Activated naive CD8-positive, alpha-beta T cell treated with anti-CD3 and anti-CD28 coated beads, Interleukin-2, amount 10 ng/mL, durations not matched to agents 7 days and 5 days (primary cell): ENCODE results near the gene HDHD2. TPM values are rescaled to one million over a fixed set of nuclear protein-coding genes. Genes with fewer than 3 reads are reported as not detected.
"Not testable (repeated sequence)": the region's sequence is repeated elsewhere in the genome, so short reads cannot be mapped to it uniquely, and the experiment has no call there.

Source experiments
- ATAC-seq: fragments of 150-1000 bp; cut with Tn5 transposase; one replicate; pipeline ENCODE4 v1.10.0; 2021; ENCODE audit warnings: low read depth, moderate library complexity
- POLR2A ChIA-PET: fragments of 350-600 bp; sonication (Branson Sonifier 250); formaldehyde crosslinking; loops from one replicate; lab custom pipeline; 2021; ENCODE audit warnings: antibody characterized with exemption; lab: Charles Lee
- DNase-seq: peaks from one replicate; pipeline ENCODE4 v3.0.0; 2021
- H3K27ac Mint-ChIP-seq: one replicate; pipeline ENCODE4 v1.8.0; 2022; ENCODE audit warnings: mild to moderate bottlenecking, mixed read lengths
- H3K27me3 Mint-ChIP-seq: one replicate; pipeline ENCODE4 v1.8.0; 2022; ENCODE audit warnings: mild to moderate bottlenecking, moderate library complexity, mixed read lengths
- H3K36me3 Mint-ChIP-seq: one replicate; pipeline ENCODE4 v1.8.0; 2021; ENCODE audit warnings: mild to moderate bottlenecking, mixed read lengths
- H3K4me1 Mint-ChIP-seq: one replicate; pipeline ENCODE4 v1.8.0; 2021; ENCODE audit warnings: mixed read lengths
- H3K4me3 Mint-ChIP-seq: one replicate; pipeline ENCODE4 v1.8.0; 2022; ENCODE audit warnings: mild to moderate bottlenecking, moderate library complexity, mixed read lengths
- H3K9me3 Mint-ChIP-seq: one replicate; pipeline ENCODE4 v1.8.0; 2021; ENCODE audit warnings: mixed read lengths
- total RNA-seq, 2 experiments: library from RNA; stranded (reverse); gene quantifications; one replicate each; pipeline ENCODE4 v1.2.3, GENCODE V29; 2021

HDHD2 gene, protein sequence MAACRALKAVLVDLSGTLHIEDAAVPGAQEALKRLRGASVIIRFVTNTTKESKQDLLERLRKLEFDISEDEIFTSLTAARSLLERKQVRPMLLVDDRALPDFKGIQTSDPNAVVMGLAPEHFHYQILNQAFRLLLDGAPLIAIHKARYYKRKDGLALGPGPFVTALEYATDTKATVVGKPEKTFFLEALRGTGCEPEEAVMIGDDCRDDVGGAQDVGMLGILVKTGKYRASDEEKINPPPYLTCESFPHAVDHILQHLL
- total RNA-seq, result 10 to 100 TPM; 37.6 to 42.2 TPM

DNA sequence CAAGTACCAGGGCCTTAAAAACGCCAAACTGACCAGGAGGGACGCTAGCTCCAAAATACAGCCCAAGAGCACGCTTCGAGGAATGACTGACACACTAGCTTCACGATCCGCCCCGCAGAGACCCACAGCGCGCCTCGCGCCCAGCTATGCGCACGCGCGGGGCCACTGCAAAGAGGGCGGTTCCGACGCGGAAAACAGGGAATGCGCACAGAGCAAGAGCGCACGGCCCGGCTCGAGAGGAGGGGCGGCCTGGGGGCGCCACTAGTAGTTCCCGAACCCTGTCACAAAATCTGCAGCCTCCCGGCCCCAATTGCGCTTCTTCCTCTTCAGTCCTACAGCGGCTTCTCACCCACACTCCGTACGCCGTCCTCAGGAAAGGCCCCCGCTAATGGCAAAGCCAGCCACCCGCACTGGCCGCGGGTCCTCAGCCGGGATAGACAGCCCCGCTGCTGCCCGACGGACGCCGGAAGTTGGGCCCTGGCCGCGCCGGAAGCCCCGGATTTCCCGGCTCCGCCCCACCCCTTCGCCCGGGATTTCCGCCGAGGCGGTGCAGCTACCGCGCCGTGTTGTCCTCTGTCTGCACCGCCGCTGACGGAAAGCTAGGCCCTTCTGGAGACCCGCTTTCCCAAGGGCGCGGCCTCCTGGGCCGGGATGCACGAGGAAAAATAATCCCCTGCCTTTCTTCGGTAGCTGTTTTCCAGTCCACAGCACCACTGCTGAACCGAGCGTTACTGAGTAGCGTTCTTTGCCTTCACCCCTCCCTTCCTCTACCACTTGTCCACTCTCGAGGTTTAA, at the start of gene HDHD2:
TSS of gene HDHD2 (minus strand) at position 472 of the 795 bp plus-strand sequence. CDS start 14,061 bp downstream, outside the sequence.
- no peaks in the 10 kb centered on the region for H3K9me3 Mint-ChIP-seq
- peaks cover 12% of the 10 kb centered on the region for H3K36me3 Mint-ChIP-seq
- POLR2A ChIA-PET, result interaction anchor here (1.0 to 1.8 kb wide), 4 partner anchors 15 to 22 kb away, joined by 3 to 5 read pairs (median 3); no protein-coding TSS in a partner anchor
- H3K27me3 Mint-ChIP-seq, result no peaks in the 10 kb centered on the region
- peak within 1 kb of the TSS; percentile 88 for H3K27ac Mint-ChIP-seq
- ATAC-seq (peak; percentile 88), DNase-seq (peak; percentile 82)
- H3K4me3 Mint-ChIP-seq, result peak within 1 kb of the TSS; percentile 95
- peaks cover 32% of the 10 kb centered on the region for H3K4me1 Mint-ChIP-seq

DNA sequence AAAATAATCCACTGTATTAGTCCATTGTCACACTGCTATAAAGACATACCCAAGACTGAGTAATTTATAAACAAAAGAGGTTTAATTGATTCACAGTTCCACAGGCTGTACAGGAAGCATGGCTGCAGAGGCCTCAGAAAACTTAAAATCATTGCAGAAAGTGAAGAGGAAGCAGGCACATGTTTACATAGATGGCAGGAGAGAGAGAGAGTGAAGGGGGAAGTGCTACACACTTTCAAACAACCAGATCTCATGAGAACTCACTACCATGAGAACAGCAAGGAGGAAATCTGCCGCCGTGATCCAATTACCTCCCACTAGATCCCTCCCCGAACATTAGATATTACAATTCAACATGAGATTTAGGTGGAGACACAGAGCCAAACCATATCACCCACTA, 45.7 kb upstream of the HDHD2 start:
- H3K27ac Mint-ChIP-seq, H3K4me3 Mint-ChIP-seq, ATAC-seq, POLR2A ChIA-PET, H3K9me3 Mint-ChIP-seq, H3K36me3 Mint-ChIP-seq, H3K4me1 Mint-ChIP-seq, DNase-seq: not testable (repeated sequence)
- H3K27me3 Mint-ChIP-seq, result peaks cover 42% of the 10 kb centered on the region

DNA sequence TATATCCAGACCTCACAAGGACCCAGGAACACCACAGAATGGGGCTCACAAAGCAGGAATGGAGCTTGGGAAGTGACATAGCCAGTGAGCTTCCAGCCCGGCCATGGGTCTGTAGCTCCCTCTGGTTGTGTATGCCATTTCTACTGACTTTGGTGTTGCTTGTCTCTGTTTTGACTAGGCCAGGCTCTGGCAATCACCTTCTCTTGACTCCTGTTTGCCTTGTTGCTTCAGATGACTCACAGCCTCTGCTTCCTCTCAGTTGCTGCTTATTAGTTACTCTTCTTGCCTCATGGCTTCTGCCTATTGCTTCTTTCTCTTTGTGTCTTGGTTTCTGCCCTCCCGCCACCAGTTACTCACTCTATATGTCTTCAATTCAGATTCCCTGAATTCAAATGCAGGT, 41.7 kb upstream of the HDHD2 start:
- Mint-ChIP-seq H3K9me3 (peaks cover 3% of the 10 kb centered on the region), H3K27me3 (peaks cover 38% of the 10 kb centered on the region), H3K4me1 (peaks cover 1% of the 10 kb centered on the region), H3K36me3 (no peaks in the 10 kb centered on the region), H3K4me3 (no peak overlapping the region), H3K27ac (no peak overlapping the region)
- no peak for ATAC-seq
- POLR2A ChIA-PET, result no interaction called here
- no peak for DNase-seq

DNA sequence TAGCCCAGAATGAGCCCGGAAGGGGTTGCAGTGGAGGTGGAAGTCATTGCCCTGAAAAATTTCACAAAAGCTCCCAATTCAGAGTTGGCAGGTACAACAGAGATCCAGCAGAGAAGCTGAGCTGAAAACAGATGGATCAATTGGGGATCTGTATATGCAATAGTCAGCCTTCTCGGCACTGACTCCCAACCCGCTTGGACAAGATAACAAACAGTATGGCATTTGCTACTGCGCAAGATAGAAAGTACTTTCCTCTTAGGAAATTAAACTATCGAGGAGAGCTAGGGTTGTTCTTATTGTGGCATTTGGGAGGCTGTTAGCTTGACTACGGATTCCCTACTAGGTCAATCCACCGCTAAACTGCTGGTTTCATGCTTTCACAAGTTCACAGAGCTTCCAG, 37.4 kb upstream of the HDHD2 start:
- POLR2A ChIA-PET, result no interaction called here
- Mint-ChIP-seq H3K4me3 (no peak overlapping the region), H3K9me3 (peaks cover 17% of the 10 kb centered on the region), H3K27me3 (peaks cover 26% of the 10 kb centered on the region), H3K36me3 (peaks cover 3% of the 10 kb centered on the region), H3K27ac (no peak overlapping the region), H3K4me1 (peaks cover 1% of the 10 kb centered on the region)
- ATAC-seq, result no peak
- DNase-seq, result no peak

DNA sequence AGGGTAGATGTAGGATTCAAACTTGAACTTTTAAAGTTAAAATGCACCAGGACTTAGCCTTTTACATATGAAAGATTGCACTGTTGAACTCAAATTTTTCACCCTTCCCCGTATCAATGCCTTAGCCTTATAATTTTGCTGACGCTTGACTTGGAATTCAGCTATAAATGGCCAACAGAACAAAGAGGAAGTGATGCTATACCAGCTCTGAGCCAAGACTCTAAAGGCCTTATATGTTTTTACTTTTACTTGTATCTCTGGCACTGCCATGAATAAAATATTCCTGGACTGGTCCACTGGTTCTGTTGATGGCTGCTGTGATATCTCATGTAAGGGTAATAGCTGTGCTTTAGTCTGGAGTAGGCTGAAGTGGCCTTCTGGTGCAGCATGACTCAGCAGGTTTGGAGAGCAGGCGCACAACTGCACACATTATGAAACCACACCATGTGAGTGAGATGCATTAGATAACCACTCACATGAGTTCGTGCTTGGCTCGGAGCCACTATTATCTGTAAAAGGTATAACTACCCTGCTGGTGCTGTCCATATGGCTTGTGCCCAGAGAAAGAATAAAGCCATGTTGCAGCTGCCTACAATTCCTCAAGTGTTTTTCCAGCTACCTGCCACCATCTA, 34.2 kb upstream of the HDHD2 start:
- no peak for DNase-seq
- Mint-ChIP-seq H3K4me1 (no peaks in the 10 kb centered on the region), H3K27me3 (peaks cover 13% of the 10 kb centered on the region), H3K4me3 (no peak overlapping the region), H3K9me3 (peaks cover 17% of the 10 kb centered on the region), H3K36me3 (peaks cover 3% of the 10 kb centered on the region), H3K27ac (no peak overlapping the region)
- no peak for ATAC-seq
- POLR2A ChIA-PET, result no interaction called here

DNA sequence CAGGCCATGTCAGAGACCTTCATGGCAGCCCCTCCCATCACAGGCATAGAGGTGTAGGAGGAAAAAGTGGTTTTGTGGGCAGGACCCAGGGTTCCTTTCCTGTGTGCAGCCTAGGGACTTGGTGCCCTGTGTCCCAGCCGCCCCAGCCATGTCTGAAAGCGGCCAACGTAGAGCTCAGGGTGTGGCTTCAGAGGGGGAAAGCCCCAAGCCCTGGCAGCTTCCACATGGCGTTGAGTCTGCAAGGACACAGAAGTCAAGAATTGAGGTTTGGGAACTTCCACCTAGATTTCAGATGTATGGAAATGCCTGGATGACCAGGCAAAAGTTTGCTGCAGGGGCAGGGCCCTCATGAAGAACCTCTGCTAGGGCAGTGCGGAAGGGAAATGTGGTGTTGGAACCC, 31.9 kb upstream of the HDHD2 start:
- H3K4me1 Mint-ChIP-seq, H3K4me3 Mint-ChIP-seq, DNase-seq, H3K27me3 Mint-ChIP-seq, POLR2A ChIA-PET, ATAC-seq, H3K27ac Mint-ChIP-seq, H3K36me3 Mint-ChIP-seq: not testable (repeated sequence)
- H3K9me3 Mint-ChIP-seq, result peaks cover 16% of the 10 kb centered on the region

DNA sequence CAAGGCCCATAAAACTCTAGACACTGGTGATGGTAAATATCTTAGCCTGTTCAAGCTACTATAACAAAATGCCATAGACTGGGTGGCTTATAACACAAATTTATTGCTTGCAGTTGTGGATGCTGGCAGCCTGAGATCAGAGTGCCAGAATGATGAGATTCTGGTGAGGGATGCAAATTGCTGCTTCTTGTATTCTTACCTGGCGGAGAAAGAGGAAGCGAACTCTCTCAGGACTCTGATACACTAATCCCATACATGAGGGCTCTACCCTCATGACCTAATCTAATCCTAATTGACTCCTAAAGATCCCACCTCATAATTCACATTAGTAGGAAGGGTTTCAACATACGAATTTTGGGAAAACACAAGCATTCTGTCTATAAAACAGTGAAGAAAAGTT, 30.5 kb upstream of the HDHD2 start:
- Mint-ChIP-seq H3K4me1 (no peaks in the 10 kb centered on the region), H3K27me3 (no peaks in the 10 kb centered on the region), H3K27ac (no peak overlapping the region), H3K36me3 (peaks cover 3% of the 10 kb centered on the region), H3K4me3 (no peak overlapping the region), H3K9me3 (peaks cover 14% of the 10 kb centered on the region)
- DNase-seq (no peak), ATAC-seq (no peak)
- POLR2A ChIA-PET, result no interaction called here

DNA sequence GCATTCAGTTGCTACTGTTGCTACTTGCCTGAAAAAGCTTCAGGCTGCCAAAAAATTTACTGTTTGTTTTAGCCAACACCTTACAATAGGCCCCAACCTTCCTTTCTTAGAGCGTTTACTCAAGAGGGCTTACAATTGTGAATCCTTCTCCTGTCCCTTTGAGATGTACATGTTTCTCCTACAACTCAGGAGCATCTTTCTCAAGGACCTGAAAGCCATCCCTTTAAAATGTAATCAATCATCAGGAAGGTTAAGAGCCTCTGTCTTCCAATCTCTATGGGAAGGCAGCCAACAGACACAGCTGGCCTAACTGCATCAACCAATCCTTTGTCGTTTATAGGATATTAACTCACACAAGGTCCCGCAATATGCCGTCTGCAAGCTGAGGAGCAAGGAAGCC, 29.2 kb upstream of the HDHD2 start:
- POLR2A ChIA-PET, result no interaction called here
- Mint-ChIP-seq H3K4me1 (no peaks in the 10 kb centered on the region), H3K27me3 (no peaks in the 10 kb centered on the region), H3K9me3 (peaks cover 9% of the 10 kb centered on the region), H3K4me3 (no peak overlapping the region), H3K36me3 (peaks cover 3% of the 10 kb centered on the region), H3K27ac (no peak overlapping the region)
- no peak for DNase-seq
- no peak for ATAC-seq

DNA sequence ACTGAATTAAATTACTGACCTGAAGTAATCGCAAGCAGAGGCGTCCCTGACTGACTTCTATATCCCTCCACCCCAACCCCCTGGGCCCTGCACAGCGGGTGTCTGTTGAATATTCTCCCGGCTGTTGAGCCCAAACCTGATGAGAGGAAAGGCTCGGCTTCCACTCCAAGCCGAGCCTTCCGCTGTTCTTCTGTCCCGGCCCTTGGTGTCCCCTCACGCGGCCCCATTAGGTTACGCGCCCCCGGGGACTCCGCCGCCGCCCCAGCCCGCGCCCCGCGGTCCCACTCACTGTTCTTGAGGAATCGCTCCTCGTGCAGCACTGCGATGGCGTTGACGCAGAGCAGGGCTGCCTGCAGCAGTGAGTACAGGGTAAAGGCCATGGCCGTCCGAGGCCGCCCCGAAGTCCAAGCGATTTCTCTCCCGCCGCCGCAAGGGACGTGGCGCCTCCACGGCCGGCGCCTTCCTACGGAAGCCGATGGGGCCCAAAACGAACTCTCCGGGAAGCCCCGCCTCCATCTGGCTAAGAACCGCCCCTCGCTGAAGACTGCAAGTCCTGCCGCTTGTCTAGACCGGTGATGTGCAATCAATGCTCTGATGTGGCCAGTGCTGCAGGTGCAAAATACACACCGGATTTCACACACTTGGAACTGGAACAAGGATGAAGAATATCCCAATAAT, 25.7 kb upstream of the HDHD2 start, which contains the start of gene IER3IP1:
TSS of gene IER3IP1 (minus strand) at position 467 of the 678 bp plus-strand sequence. CDS start at position 380, 87 bp downstream.
- no peaks in the 10 kb centered on the region for H3K4me1 Mint-ChIP-seq
- H3K27me3 Mint-ChIP-seq, result no peaks in the 10 kb centered on the region
- peak; percentile 85 for ATAC-seq
- H3K9me3 Mint-ChIP-seq, result no peaks in the 10 kb centered on the region
- POLR2A ChIA-PET, result no interaction called here
- H3K36me3 Mint-ChIP-seq, result no peaks in the 10 kb centered on the region
- H3K27ac Mint-ChIP-seq, result peak within 1 kb of the TSS; percentile 65
- DNase-seq, result peak; percentile 90
- H3K4me3 Mint-ChIP-seq, result no peak within 1 kb of the TSS

DNA sequence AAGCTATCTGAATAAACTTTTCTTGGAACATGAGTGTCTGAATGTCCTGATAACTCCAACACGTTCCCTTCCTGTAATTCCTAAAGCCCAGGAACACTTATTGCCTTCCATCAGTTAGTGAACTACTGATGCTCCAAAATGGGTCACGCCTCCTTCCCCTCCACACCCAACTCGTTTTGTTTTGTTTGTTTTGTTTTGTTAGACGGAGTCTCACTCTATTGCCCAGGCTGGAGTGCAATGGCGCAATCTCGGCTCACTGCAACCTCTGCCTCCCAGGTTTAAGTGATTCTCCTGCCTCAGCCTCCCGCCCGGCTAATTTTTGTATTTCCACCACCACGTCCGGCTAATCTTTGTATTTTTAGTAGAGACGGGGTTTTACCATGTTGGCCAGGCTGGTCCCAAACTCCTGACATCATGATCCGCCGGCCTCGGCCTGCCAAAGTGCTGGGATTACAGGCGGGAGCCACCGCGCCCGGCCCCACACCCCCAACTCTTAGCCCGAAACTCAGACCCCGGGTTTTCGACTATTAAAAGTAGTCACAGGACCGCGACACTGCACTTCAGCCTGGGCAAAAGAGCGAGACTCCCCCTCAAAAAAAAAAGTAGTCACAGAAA, 25.1 kb upstream of the HDHD2 start:
- H3K4me1 Mint-ChIP-seq, result no peaks in the 10 kb centered on the region
- ATAC-seq (no peak), DNase-seq (no peak)
- POLR2A ChIA-PET, result no interaction called here
- H3K27ac Mint-ChIP-seq, result no peak overlapping the region
- no peak overlapping the region for H3K4me3 Mint-ChIP-seq
- H3K27me3 Mint-ChIP-seq, result no peaks in the 10 kb centered on the region
- no peaks in the 10 kb centered on the region for H3K36me3 Mint-ChIP-seq
- no peaks in the 10 kb centered on the region for H3K9me3 Mint-ChIP-seq

DNA sequence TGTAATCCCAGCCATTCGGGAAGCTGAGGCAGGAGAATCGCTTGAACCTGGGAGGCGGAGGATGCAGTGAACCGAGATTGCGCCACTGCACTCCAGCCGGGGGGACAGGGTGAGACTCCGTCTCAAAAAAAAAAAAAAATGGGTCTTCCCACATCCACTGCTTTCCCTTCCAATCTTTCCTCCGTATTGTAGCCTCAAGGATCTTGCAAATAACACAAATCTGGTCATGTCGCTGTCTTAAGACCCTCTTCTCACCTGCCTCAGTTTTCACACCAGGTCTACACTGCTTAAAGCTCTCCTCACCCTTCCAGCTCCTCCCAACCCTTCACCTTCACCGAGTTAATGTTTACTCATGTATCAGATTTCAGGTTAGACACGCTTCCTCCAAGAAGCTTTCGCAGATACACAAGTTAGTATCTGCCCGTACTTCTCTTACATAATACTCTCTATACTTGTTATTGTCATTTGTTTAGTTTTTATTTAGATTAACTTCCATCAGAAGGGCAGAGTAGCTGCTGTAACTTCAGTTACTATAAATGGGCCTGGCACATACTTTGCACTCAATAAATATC, 24.3 kb upstream of the HDHD2 start:
- Mint-ChIP-seq H3K27ac (no peak overlapping the region), H3K9me3 (no peaks in the 10 kb centered on the region), H3K36me3 (peaks cover 2% of the 10 kb centered on the region), H3K4me1 (peaks cover 2% of the 10 kb centered on the region), H3K27me3 (no peaks in the 10 kb centered on the region), H3K4me3 (no peak overlapping the region)
- POLR2A ChIA-PET, result no interaction called here
- ATAC-seq (no peak), DNase-seq (no peak)

DNA sequence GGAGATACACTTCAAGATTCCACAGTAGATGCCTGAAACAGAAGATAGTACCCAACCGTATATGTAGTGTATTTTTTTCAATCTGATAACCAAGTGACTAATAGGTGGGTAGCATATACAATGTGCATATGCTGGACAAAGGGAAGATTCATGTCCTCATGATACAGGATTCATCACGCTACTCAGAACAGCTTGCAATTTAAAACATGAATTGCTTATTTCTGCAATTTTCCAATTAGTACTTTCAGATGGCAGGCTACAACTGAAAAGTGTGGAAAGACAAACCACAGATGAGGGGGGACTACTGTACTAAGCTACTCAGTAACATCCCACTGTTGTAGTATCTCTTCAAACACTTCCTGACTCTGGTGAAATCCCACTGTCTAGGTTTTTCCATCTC, 22.2 kb upstream of the HDHD2 start:
- peaks cover 12% of the 10 kb centered on the region for H3K4me1 Mint-ChIP-seq
- POLR2A ChIA-PET, result interaction anchor here (0.7 kb wide), 1 partner anchor 23 kb away, joined by 3 read pairs; the partner anchor contains the start of gene HDHD2
- H3K27ac Mint-ChIP-seq, result no peak overlapping the region

More for the DNA sequence above, 22.2 kb upstream of the HDHD2 start:
- no peak for ATAC-seq
- DNase-seq, result no peak
- H3K4me3 Mint-ChIP-seq, result no peak overlapping the region
- H3K27me3 Mint-ChIP-seq, result no peaks in the 10 kb centered on the region
- H3K36me3 Mint-ChIP-seq, result peaks cover 3% of the 10 kb centered on the region
- no peaks in the 10 kb centered on the region for H3K9me3 Mint-ChIP-seq
